ENCODE results near the gene GDF7.

DNA sequence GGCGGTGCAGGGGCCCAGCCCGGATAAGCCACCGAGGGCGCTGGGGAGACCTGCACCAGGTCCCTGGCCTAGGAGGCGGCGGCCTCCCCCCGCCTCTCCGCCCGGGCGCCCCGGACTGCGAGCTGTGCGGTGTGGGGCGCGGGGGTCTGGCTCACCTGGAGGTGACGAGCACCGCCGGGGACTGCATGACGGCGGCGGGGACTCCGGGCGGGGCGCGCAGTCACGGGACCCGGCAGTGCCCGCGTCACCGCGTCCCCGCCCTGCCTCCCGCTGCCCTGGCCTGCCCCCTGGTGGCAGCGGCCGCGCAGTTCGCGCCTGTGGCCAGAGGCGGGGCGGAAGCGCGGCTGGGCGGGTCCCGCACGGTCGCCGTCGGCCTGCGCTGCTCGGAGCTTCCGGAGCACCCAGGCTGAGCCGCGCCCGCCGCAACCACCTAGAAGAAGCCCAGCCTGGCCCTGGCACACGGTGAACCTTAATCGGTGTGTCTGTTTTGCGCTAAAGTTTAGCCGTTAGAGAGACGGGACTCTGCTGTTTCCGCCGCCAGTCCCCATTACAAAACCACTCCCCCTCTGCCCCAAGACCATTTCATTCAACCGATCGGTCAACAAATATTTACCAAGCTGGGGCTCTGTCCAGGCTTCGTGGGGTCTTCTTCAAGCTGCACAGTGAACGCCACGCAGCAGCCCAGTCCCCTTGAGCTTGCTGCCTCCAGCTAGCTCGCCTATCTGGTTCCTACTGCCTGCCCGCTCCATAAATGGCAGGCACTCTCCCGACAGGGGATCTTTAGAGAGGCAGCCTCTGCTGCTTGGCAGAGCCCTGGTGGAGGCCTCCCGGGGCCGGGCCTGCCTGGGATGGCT, 15.8 kb upstream of the GDF7 start, which contains the start of gene HS1BP3:
- TF ChIP-seq, protein P1, sequence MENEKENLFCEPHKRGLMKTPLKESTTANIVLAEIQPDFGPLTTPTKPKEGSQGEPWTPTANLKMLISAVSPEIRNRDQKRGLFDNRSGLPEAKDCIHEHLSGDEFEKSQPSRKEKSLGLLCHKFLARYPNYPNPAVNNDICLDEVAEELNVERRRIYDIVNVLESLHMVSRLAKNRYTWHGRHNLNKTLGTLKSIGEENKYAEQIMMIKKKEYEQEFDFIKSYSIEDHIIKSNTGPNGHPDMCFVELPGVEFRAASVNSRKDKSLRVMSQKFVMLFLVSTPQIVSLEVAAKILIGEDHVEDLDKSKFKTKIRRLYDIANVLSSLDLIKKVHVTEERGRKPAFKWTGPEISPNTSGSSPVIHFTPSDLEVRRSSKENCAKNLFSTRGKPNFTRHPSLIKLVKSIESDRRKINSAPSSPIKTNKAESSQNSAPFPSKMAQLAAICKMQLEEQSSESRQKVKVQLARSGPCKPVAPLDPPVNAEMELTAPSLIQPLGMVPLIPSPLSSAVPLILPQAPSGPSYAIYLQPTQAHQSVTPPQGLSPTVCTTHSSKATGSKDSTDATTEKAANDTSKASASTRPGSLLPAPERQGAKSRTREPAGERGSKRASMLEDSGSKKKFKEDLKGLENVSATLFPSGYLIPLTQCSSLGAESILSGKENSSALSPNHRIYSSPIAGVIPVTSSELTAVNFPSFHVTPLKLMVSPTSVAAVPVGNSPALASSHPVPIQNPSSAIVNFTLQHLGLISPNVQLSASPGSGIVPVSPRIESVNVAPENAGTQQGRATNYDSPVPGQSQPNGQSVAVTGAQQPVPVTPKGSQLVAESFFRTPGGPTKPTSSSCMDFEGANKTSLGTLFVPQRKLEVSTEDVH (IDR thresholded peaks at IDR 0.05; ENCODE audit: low read depth, partially characterized antibody): no peak
- TF ChIP-seq POLR2A (IDR thresholded peaks at IDR 0.05; ENCODE audit: low read depth, low read length): peak; percentile 89
- TF ChIP-seq, protein P2, sequence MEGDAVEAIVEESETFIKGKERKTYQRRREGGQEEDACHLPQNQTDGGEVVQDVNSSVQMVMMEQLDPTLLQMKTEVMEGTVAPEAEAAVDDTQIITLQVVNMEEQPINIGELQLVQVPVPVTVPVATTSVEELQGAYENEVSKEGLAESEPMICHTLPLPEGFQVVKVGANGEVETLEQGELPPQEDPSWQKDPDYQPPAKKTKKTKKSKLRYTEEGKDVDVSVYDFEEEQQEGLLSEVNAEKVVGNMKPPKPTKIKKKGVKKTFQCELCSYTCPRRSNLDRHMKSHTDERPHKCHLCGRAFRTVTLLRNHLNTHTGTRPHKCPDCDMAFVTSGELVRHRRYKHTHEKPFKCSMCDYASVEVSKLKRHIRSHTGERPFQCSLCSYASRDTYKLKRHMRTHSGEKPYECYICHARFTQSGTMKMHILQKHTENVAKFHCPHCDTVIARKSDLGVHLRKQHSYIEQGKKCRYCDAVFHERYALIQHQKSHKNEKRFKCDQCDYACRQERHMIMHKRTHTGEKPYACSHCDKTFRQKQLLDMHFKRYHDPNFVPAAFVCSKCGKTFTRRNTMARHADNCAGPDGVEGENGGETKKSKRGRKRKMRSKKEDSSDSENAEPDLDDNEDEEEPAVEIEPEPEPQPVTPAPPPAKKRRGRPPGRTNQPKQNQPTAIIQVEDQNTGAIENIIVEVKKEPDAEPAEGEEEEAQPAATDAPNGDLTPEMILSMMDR (IDR thresholded peaks at IDR 0.05 in 2 of 3, conservative IDR thresholded peaks at IDR 0.05 in 1 of 3; ENCODE audit: control insufficient read depth in 2 of 3, extremely low read depth in 1 of 3, insufficient read depth in 1 of 3, low read depth in 3 of 3, low read length in 3 of 3): peak; percentile 72 to 97 (median 91); a peak in 4 of 6 replicates
- TF ChIP-seq SREBF2 (IDR thresholded peaks at IDR 0.05; ENCODE audit: low read length): no peak
- no peak for TF ChIP-seq ESRRA (IDR thresholded peaks at IDR 0.05; ENCODE audit: low read length)
- TF ChIP-seq SMARCA5 (IDR thresholded peaks at IDR 0.05): peak; percentile 98
- TF ChIP-seq CEBPB (IDR thresholded peaks at IDR 0.05; ENCODE audit: borderline replicate concordance in 1 of 2, low read depth in 2 of 2, low read length in 2 of 2): no peak
- peak; percentile 71; the same call in 1 of the 2 replicates for TF ChIP-seq POLR2AphosphoS5 (IDR thresholded peaks at IDR 0.05; ENCODE audit: low read length)
